ENCODE measurements around the gene HEXD.

- no peak for TF ChIP-seq EZH2phosphoT487 (IDR thresholded peaks at IDR 0.05; ENCODE audit: borderline replicate concordance, low read length)
- TF ChIP-seq CTCF (IDR thresholded peaks at IDR 0.05; ENCODE audit: low read depth, low read length, poor library complexity, severe bottlenecking) = no peak
Measured at GRCh38 chr17:82434216-82434565, 16.0 kb downstream of the HEXD start.
